ENCODE measurements around the gene AGMAT. TPM values are rescaled to one million over a fixed set of nuclear protein-coding genes. Genes with fewer than 3 reads are reported as not detected.

AGMAT gene
- total and polyA plus RNA-seq, 8 donors = 0.28 to 1.0 (median 0.50) TPM

DNA sequence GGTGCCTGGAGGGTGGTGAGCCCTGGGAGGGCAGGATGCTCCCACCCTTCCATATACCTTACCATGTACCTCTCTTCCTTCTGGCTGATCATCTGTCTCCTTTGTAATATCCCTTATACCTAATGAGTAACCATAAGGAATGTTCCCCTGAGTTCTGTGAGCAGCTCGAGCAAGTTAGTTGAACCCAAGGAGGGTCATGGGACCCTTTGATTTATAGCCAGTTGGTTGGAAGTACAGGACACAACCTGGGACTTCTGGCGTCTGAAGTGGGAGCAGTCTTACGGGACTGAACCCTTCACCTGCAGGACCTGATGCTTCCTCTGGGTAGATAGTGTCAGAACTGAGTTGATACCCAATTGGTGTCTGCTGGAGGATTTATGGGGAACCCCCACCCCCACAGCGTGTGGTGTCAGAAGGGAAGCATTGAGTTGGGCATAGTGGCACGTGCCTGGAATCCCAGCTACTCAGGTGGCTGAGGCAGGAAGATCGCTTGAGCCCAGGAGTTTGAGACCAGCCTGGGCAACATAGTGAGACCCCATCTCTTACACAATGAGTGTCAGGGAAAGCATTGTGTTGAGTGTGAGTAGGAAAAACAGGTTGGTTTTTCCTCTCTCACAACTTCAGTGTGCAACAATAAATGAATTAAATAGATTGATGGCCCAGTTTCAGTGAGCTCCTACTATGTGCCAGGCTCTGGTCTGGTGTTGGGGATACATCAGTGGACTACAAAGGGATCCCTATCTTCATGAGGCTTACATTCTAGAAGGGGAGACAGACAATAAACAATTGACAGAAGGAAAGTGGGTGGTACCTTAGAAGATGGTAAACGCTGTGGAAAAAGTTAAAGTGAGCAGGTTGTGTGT lies 42.2 kb downstream of the AGMAT start:
- ATAC-seq (no peak), DNase-seq (no peak), FAIRE-seq (no peak)
- no peaks in the 10 kb centered on the region for H3K27me3 ChIP-seq
- no peak overlapping the region for H3K27ac ChIP-seq
- TF ChIP-seq, protein P1, sequence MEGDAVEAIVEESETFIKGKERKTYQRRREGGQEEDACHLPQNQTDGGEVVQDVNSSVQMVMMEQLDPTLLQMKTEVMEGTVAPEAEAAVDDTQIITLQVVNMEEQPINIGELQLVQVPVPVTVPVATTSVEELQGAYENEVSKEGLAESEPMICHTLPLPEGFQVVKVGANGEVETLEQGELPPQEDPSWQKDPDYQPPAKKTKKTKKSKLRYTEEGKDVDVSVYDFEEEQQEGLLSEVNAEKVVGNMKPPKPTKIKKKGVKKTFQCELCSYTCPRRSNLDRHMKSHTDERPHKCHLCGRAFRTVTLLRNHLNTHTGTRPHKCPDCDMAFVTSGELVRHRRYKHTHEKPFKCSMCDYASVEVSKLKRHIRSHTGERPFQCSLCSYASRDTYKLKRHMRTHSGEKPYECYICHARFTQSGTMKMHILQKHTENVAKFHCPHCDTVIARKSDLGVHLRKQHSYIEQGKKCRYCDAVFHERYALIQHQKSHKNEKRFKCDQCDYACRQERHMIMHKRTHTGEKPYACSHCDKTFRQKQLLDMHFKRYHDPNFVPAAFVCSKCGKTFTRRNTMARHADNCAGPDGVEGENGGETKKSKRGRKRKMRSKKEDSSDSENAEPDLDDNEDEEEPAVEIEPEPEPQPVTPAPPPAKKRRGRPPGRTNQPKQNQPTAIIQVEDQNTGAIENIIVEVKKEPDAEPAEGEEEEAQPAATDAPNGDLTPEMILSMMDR (IDR thresholded peaks at IDR 0.05) = no peak
- peaks cover 0 to 71% (median 24%) of the 10 kb centered on the region in 3 donors for H3K36me3 ChIP-seq
- H3K9me3 ChIP-seq = no peaks in the 10 kb centered on the region
- WGBS, 2 donors = 77 to 86% methylated on average over 7 of the region's 7 CpGs
- intact Hi-C loops (cut with DNase I) = no loop called here
- H3K4me1 ChIP-seq = no peaks in the 10 kb centered on the region
- H3K4me3 ChIP-seq = no peak overlapping the region

DNA sequence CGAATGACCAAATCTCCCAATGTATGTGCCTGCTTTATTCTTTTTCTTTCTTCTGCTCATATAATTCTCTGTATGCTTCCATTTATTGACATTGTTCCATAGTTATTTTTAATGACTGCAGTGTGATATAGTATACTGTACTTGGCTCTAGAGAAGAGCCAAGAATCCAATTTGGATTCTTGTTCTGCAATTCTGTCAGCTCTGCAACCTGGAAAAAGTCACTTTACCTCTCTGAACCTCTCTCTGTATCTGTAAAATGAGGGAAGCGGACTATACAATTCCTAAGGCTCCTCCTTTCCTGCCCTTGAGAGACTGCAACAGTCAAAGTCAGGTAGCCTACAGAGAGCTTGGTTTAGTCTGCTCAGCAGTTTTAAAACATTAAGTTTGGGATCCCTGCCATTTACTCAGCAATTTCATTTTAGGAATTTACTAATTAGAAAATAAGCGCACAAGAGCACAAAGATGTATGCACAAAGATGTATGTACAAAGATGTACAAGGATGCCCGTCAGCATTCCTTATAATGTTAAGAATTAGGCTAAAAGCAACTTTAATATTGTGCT lies 43.5 kb downstream of the AGMAT start:
- intact Hi-C loops (cut with DNase I) = no loop called here

GRCh38 chr1:15540186-15540585 lies 44.7 kb downstream of the AGMAT start:
- TF ChIP-seq, protein P1 (IDR thresholded peaks at IDR 0.05) = no peak
- Histone ChIP-seq H3K4me3 (no peak overlapping the region), H3K36me3 (peaks cover 0 to 77% (median 29%) of the 10 kb centered on the region in 3 donors), H3K4me1 (no peaks in the 10 kb centered on the region), H3K9me3 (no peaks in the 10 kb centered on the region), H3K27ac (no peak overlapping the region), H3K27me3 (no peaks in the 10 kb centered on the region)
- no peak for DNase-seq
- no peak for FAIRE-seq
- ATAC-seq = no peak
- intact Hi-C loops (cut with DNase I) = no loop called here
- WGBS, 2 donors = 90 to 97% methylated on average over 8 of the region's 8 CpGs

More for the DNA sequence above, 43.5 kb downstream of the AGMAT start:
- FAIRE-seq = no peak
- 82 to 96% methylated on average over 4 of the region's 4 CpGs for WGBS, 2 donors
- DNase-seq = no peak
- no peak overlapping the region for H3K27ac ChIP-seq
- no peaks in the 10 kb centered on the region for H3K4me1 ChIP-seq
- no peak for ATAC-seq
- no peaks in the 10 kb centered on the region for H3K27me3 ChIP-seq
- TF ChIP-seq, protein P1 (IDR thresholded peaks at IDR 0.05) = no peak
- peaks cover 0 to 71% (median 27%) of the 10 kb centered on the region in 3 donors for H3K36me3 ChIP-seq
- no peak overlapping the region for H3K4me3 ChIP-seq
- H3K9me3 ChIP-seq = no peaks in the 10 kb centered on the region

GRCh38 chr1:15538771-15539170 lies 46.1 kb downstream of the AGMAT start:
- no peak for ATAC-seq
- intact Hi-C loops (cut with DNase I) = no loop called here
- no peaks in the 10 kb centered on the region for H3K27me3 ChIP-seq
- no peaks in the 10 kb centered on the region for H3K9me3 ChIP-seq
- no peak for DNase-seq
- TF ChIP-seq, protein P1 (IDR thresholded peaks at IDR 0.05) = no peak
- H3K4me3 ChIP-seq = no peak overlapping the region
- H3K27ac ChIP-seq = no peak overlapping the region
- WGBS, 2 donors = 74 to 81% methylated on average over 6 of the region's 6 CpGs
- H3K36me3 ChIP-seq = peaks cover 0 to 66% (median 30%) of the 10 kb centered on the region in 3 donors
- no peak for FAIRE-seq
- no peaks in the 10 kb centered on the region for H3K4me1 ChIP-seq

- intact Hi-C loops (cut with DNase I) = no loop called here
- TF ChIP-seq, protein P1 (IDR thresholded peaks at IDR 0.05) = no peak
- Histone ChIP-seq H3K27ac (no peak overlapping the region), H3K27me3 (no peaks in the 10 kb centered on the region), H3K4me1 (peaks cover 5 to 17% (median 13%) of the 10 kb centered on the region in 3 donors), H3K9me3 (no peaks in the 10 kb centered on the region), H3K36me3 (peaks cover 0 to 15% (median 3%) of the 10 kb centered on the region in 3 donors), H3K4me3 (no peak overlapping the region)
- DNase-seq (no peak), ATAC-seq (no peak), FAIRE-seq (no peak)
- 92 to 95% methylated on average over 2 of the region's 2 CpGs for WGBS, 2 donors
These were observed 53.2 kb downstream of the AGMAT start for GRCh38 chr1:15531682-15532081.
